Naive thymus-derived CD4-positive, alpha-beta T cell (primary cell): ENCODE data around the gene WNT10A. TPM values are rescaled to one million over a fixed set of nuclear protein-coding genes. Genes with fewer than 3 reads are reported as not detected.

Source experiments
- ATAC-seq: fragments of 150-1000 bp; cut with Tn5 transposase; 2 replicates; pipeline ENCODE4 v1.10.0; 2021; ENCODE audit warnings: mild to moderate bottlenecking, moderate library complexity
- CTCF ChIA-PET: fragments of 350-600 bp; sonication (Branson Sonifier 250); formaldehyde crosslinking; loops from one replicate; lab custom pipeline; 2021; ENCODE audit warnings: antibody characterized with exemption; lab: Charles Lee
- POLR2A ChIA-PET: fragments of 350-600 bp; sonication (Branson Sonifier 250); formaldehyde crosslinking; loops from one replicate; lab custom pipeline; 2021; ENCODE audit warnings: antibody characterized with exemption, inconsistent platforms; lab: Charles Lee
- DNase-seq, 9 donors: peaks; one replicate each; pipeline versions ENCODE4 v3.0.0 to v3.0.0-alpha.2; 2020 to 2022; ENCODE audit warnings: mixed read lengths in 1 of 9
- H3K27ac ChIP-seq: one replicate; pipeline ENCODE4 v1.7.0; 2013; ENCODE audit warnings: mild to moderate bottlenecking, low read depth, low read length, moderate library complexity
- H3K27me3 ChIP-seq, 2 donors: one replicate each; pipeline ENCODE4 v1.7.0; 2013; ENCODE audit warnings: low read length in 2 of 2, mild to moderate bottlenecking in 2 of 2, moderate library complexity in 2 of 2; ENCODE audit not compliant: control insufficient read depth in 2 of 2, insufficient read depth in 2 of 2
- H3K36me3 ChIP-seq, 3 experiments: 1 replicate in 2 of 3; 2 replicates in 1 of 3; pipeline ENCODE4 v1.7.0; 2013; ENCODE audit warnings: low read length in 3 of 3, mild to moderate bottlenecking in 3 of 3, moderate library complexity in 1 of 3; ENCODE audit not compliant: insufficient read depth in 3 of 3, control insufficient read depth in 2 of 3
- H3K4me1 ChIP-seq, 2 donors: one replicate each; pipeline ENCODE4 v1.7.0; 2013; ENCODE audit warnings: low read length in 2 of 2, mild to moderate bottlenecking in 2 of 2, moderate library complexity in 1 of 2; ENCODE audit not compliant: control insufficient read depth in 2 of 2, insufficient read depth in 2 of 2
- H3K4me3 ChIP-seq: 2 replicates; pipeline ENCODE4 v1.7.0; 2013; ENCODE audit warnings: mild to moderate bottlenecking, low read length
- H3K9me3 ChIP-seq, 3 experiments: 1 replicate in 2 of 3; 2 replicates in 1 of 3; pipeline ENCODE4 v1.7.0; 2013; ENCODE audit warnings: low read length in 3 of 3; ENCODE audit not compliant: control insufficient read depth in 2 of 3
- H3K27ac Mint-ChIP-seq, 9 donors: one replicate each; pipeline ENCODE4 v1.8.0; 2020 to 2022; ENCODE audit warnings: mixed read lengths in 9 of 9, mild to moderate bottlenecking in 8 of 9, moderate library complexity in 5 of 9, inconsistent platforms in 2 of 9
- H3K27me3 Mint-ChIP-seq, 5 donors: one replicate each; pipeline ENCODE4 v1.8.0; 2021 to 2022; ENCODE audit warnings: mixed read lengths in 5 of 5, mild to moderate bottlenecking in 1 of 5
- H3K36me3 Mint-ChIP-seq, 5 donors: one replicate each; pipeline ENCODE4 v1.8.0; 2020 to 2022; ENCODE audit warnings: mixed read lengths in 5 of 5, mild to moderate bottlenecking in 3 of 5, inconsistent platforms in 1 of 5
- H3K4me1 Mint-ChIP-seq, 7 donors: one replicate each; pipeline ENCODE4 v1.8.0; 2020 to 2022; ENCODE audit warnings: mixed read lengths in 7 of 7, mild to moderate bottlenecking in 3 of 7, inconsistent platforms in 1 of 7
- H3K4me3 Mint-ChIP-seq, 10 donors: one replicate each; pipeline ENCODE4 v1.8.0; 2020 to 2022; ENCODE audit warnings: mild to moderate bottlenecking in 10 of 10, mixed read lengths in 10 of 10, moderate library complexity in 6 of 10, inconsistent platforms in 2 of 10
- H3K9me3 Mint-ChIP-seq, 11 donors: one replicate each; pipeline ENCODE4 v1.8.0; 2020 to 2022; ENCODE audit warnings: mixed read lengths in 11 of 11, mild to moderate bottlenecking in 4 of 11, inconsistent platforms in 1 of 11, moderate library complexity in 1 of 11
- intact Hi-C, 2 donors: fragments of 100-400 bp; cut with micrococcal nuclease; formaldehyde crosslinking; loops; one replicate each; pipeline ENCODE4 v1.15.1; 2023
- polyA plus RNA-seq, 2 donors: library from polyadenylated mRNA; unstranded; fragments of 300-500 nt; fragmentation: Illumina TruSeq; gene quantifications; one replicate each; pipeline ENCODE4 v1.2.3, GENCODE V29; 2021
- total RNA-seq, 6 experiments: library from RNA in 5 of 6; stranded (reverse) in 5 of 6; gene quantifications; 1 replicate in 5 of 6; 2 replicates in 1 of 6; pipeline ENCODE4 v1.2.3 and lab custom pipeline; 2021 to 2026

WNT10A gene
- total and polyA plus RNA-seq, 7 experiments from 2014 or later, result 0.19 to 4.2 (median 2.8) TPM

DNA sequence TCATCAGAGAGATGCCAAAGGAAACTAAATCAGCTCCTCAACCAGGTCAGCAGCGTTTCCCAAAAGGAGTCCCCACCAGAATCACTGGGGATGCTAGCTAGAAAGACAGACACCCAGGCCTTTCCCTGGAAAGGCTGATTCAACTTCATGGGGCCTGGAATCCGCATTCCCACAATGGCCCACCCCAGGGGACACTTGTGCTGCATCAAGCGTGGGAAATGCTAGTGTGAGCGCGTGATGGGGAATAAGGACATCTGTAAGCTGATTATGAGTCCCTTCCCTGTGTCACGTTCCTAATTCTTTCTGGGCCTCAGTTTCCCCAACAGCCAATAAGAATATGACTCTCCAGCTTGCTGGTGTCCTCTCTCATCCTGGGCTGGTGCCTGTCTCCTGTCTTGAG is 2.2 kb upstream of the WNT10A start:
- Histone ChIP-seq H3K27me3 (peaks cover 8 to 11% of the 10 kb centered on the region in 2 donors), H3K4me3 (no peak overlapping the region), H3K36me3 (no peaks in the 10 kb centered on the region), H3K9me3 (no peaks in the 10 kb centered on the region), H3K4me1 (peaks cover 30 to 41% of the 10 kb centered on the region in 2 donors), H3K27ac (no peak overlapping the region)
- Mint-ChIP-seq H3K4me1 (peaks cover 19 to 54% (median 42%) of the 10 kb centered on the region in 7 donors), H3K4me3 (peak overlapping the region in 2 of 10 donors; percentile 2 to 38), H3K27ac (peak overlapping the region in 2 of 9 donors; percentile 31 to 62), H3K36me3 (no peaks in the 10 kb centered on the region), H3K27me3 (peaks cover 6 to 77% (median 18%) of the 10 kb centered on the region in 5 donors), H3K9me3 (no peaks in the 10 kb centered on the region)
- DNase-seq (no peak), ATAC-seq (no peak)
- intact Hi-C loops, result loop anchor here (5.0 kb wide), 4 partner anchors 34 to 399 kb away; partner anchors contain the start of gene DNAJB2 (in 1 of the 2)
- ChIA-PET POLR2A (interaction anchor here (13.5 kb wide), 1 partner anchor 15 kb away, joined by 305 read pairs; no protein-coding TSS in a partner anchor), CTCF (interaction anchor here (19.9 kb wide), 1 partner anchor 19 kb away, joined by 627 read pairs; no protein-coding TSS in a partner anchor)

DNA sequence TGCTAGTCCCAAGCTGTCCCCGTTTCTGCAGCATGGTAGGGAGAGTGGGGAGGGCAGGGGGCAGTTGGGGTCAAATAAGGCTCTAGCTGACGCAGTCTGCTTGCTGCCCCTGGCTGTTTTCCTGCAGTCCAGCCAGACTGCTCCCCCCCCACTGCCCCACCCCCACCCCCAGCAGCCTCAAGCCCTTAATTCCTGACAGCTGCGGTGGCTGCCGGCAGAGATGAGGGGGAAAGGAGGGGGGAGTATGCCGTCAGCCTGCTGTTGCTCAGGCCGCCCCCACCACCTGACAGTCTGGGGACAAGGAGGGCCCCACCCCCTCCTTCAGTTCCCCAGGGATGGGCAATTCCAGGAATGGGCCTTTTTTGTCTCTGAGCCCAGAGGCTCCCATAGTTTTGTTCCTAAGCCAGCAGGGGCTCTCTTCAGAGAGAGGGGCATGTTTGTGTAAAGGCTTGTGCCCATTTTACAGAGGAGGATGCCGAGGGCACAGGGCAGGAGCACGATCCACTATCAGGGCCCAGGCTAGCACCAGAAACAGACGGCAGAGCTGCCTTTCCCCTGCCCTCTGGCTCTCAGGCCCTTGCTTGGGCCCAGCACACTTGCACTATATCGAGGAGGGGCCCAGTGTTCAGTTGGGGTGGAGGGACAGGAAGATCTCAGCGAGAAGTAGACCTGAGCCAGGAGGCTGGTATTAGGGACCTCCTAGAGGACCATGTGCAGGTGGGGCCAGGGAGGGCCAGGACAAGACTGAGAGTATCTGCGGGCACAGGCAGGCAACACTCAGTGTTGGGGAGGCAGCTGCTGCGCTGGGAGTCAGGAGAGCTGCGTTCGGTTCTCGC is 1.5 kb upstream of the WNT10A start:
- Histone ChIP-seq H3K27ac (peak overlapping the region; percentile 81), H3K36me3 (no peaks in the 10 kb centered on the region), H3K4me1 (peaks cover 30 to 41% of the 10 kb centered on the region in 2 donors), H3K27me3 (peaks cover 6 to 8% of the 10 kb centered on the region in 2 donors), H3K4me3 (peak overlapping the region; percentile 53), H3K9me3 (no peaks in the 10 kb centered on the region)
- POLR2A ChIA-PET, result interaction anchor here (1.4 to 13.5 kb wide), 2 partner anchors 14 to 208 kb away, joined by 3 to 305 read pairs; partner anchors contain the start of genes RNF25 and STK36
- peak overlapping the region in 8 of 9 donors; percentile 73 to 95 (median 85) for H3K27ac Mint-ChIP-seq
- intact Hi-C loops, result loop anchor here (5.0 kb wide), 4 partner anchors 33 to 398 kb away; partner anchors contain the start of gene DNAJB2 (in 1 of the 2)
- DNase-seq, result no peak
- ATAC-seq, result no peak
- H3K4me3 Mint-ChIP-seq, result peak overlapping the region; percentile 17 to 93 (median 88)
- peaks cover 19 to 56% (median 42%) of the 10 kb centered on the region in 7 donors for H3K4me1 Mint-ChIP-seq
- peaks cover 5 to 78% (median 16%) of the 10 kb centered on the region in 5 donors for H3K27me3 Mint-ChIP-seq
- H3K9me3 Mint-ChIP-seq, result no peaks in the 10 kb centered on the region
- no peaks in the 10 kb centered on the region for H3K36me3 Mint-ChIP-seq
- CTCF ChIA-PET, result interaction anchor here (0.6 to 19.9 kb wide), 2 partner anchors 19 to 67 kb away, joined by 5 to 627 read pairs; no protein-coding TSS in a partner anchor

DNA sequence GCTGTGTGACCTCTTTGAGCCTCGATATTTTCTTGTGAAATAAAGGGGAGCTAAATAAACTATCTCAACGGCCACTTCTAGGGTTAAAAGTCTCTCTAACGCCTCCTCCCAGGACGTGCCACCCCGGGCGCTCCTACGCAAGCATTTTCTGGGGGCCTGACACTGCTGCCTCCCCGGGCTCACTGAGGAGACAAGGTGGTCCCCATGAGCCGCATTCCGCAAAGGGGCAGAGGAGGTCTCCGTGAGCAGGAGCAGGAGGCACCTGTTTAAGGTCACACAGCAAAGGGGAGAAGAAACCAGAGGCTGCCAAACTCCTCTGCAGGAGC is 913 bp upstream of the WNT10A start:
- H3K27me3 Mint-ChIP-seq, result peaks cover 0 to 78% (median 10%) of the 10 kb centered on the region in 5 donors
- H3K27me3 ChIP-seq, result peaks cover 3% of the 10 kb centered on the region in 2 donors

DNA sequence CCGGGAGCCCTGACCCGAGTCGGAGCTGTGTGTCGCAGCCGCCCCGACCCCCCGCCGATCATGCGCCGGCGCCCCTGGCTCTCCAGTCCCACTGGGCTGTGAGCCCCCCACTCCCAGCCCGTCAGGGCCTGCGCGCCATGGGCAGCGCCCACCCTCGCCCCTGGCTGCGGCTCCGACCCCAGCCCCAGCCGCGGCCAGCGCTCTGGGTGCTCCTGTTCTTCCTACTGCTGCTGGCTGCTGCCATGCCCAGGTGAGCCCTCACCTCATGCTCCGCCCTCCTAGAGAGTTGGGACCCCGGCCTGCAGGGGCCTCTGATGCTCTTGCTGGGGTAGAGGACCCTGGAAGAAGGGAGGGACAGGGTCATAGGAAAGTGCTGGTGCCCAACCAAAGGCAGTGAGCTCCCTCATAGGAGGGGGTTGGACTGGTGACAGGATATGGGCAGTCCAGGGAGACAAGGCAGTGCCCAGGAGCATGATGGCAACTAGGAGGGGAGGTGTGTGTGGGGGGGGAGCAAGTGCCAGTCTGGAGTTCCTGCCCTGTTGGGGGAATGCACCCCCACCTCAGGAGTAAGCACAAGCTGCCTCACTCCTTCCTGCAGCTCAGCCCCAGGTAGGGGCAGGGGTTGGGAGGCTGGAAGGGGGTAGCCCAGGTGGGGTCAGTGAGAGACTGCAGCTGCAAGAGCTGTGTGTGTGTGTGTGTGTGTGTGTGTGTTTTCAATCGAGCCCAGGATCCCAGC is 375 bp downstream of the WNT10A start:
- H3K27me3 ChIP-seq, result peaks cover 0 to 3% of the 10 kb centered on the region in 2 donors
- H3K4me1 ChIP-seq, result peaks cover 30 to 41% of the 10 kb centered on the region in 2 donors
- H3K27ac Mint-ChIP-seq, result peak overlapping the region in 7 of 9 donors; percentile 3 to 90 (median 51)
- no peak for ATAC-seq
- peaks cover 0 to 79% (median 7%) of the 10 kb centered on the region in 5 donors for H3K27me3 Mint-ChIP-seq
- H3K4me1 Mint-ChIP-seq, result peaks cover 19 to 64% (median 50%) of the 10 kb centered on the region in 7 donors
- intact Hi-C loops, result loop anchor here in 1 of 2 donors (1.0 to 5.0 kb wide), 7 partner anchors 11 to 716 kb away; partner anchors contain the start of genes ARPC2, STK11IP and ZFAND2B
- ChIA-PET POLR2A (interaction anchor here (0.9 to 13.5 kb wide), 3 partner anchors 9 to 370 kb away, joined by 3 to 305 read pairs (median 4); no protein-coding TSS in a partner anchor), CTCF (interaction anchor here (0.8 to 19.9 kb wide), 3 partner anchors 7 to 114 kb away, joined by 3 to 627 read pairs (median 5); no protein-coding TSS in a partner anchor)
- DNase-seq, result no peak
- peak overlapping the region; percentile 81 for H3K27ac ChIP-seq
- peak overlapping the region; percentile 53 for H3K4me3 ChIP-seq
- H3K36me3 ChIP-seq, result no peaks in the 10 kb centered on the region
- peak overlapping the region; percentile 4 to 87 (median 80) for H3K4me3 Mint-ChIP-seq
- H3K9me3 Mint-ChIP-seq, result no peaks in the 10 kb centered on the region
- H3K36me3 Mint-ChIP-seq, result no peaks in the 10 kb centered on the region
- H3K9me3 ChIP-seq, result no peaks in the 10 kb centered on the region

More for the DNA sequence above, 913 bp upstream of the WNT10A start:
- ATAC-seq (no peak), DNase-seq (no peak)
- H3K4me3 ChIP-seq, result peak overlapping the region; percentile 53
- H3K36me3 Mint-ChIP-seq, result no peaks in the 10 kb centered on the region
- H3K4me1 ChIP-seq, result peaks cover 30 to 41% of the 10 kb centered on the region in 2 donors
- peak overlapping the region; percentile 78 to 93 (median 88) for H3K4me3 Mint-ChIP-seq
- H3K27ac ChIP-seq, result peak overlapping the region; percentile 81
- CTCF ChIA-PET, result interaction anchor here (0.6 to 19.9 kb wide), 2 partner anchors 18 to 67 kb away, joined by 5 to 627 read pairs; no protein-coding TSS in a partner anchor
- no peaks in the 10 kb centered on the region for H3K36me3 ChIP-seq
- no peaks in the 10 kb centered on the region for H3K9me3 Mint-ChIP-seq
- POLR2A ChIA-PET, result interaction anchor here (0.9 to 13.5 kb wide), 3 partner anchors 7 to 208 kb away, joined by 3 to 305 read pairs (median 4); partner anchors contain the start of genes RNF25 and STK36
- intact Hi-C loops, result loop anchor here (1.0 to 5.0 kb wide), 11 partner anchors 13 to 718 kb away; partner anchors contain the start of genes ARPC2 (in 1 of the 2), DNAJB2 (in 1 of the 2), STK11IP (in 1 of the 2) and ZFAND2B (in 1 of the 2)
- peaks cover 19 to 58% (median 45%) of the 10 kb centered on the region in 7 donors for H3K4me1 Mint-ChIP-seq
- no peaks in the 10 kb centered on the region for H3K9me3 ChIP-seq
- H3K27ac Mint-ChIP-seq, result peak overlapping the region; percentile 39 to 95 (median 85)

- Mint-ChIP-seq H3K27ac (peak overlapping the region in 6 of 9 donors; percentile 1 to 90 (median 26)), H3K9me3 (no peaks in the 10 kb centered on the region), H3K27me3 (peaks cover 0 to 80% (median 0%) of the 10 kb centered on the region in 5 donors), H3K4me1 (peaks cover 16 to 58% (median 46%) of the 10 kb centered on the region in 7 donors), H3K36me3 (no peaks in the 10 kb centered on the region), H3K4me3 (peak overlapping the region in 9 of 10 donors; percentile 4 to 85 (median 75))
- intact Hi-C loops, result loop anchor here in 1 of 2 donors (2.0 to 5.0 kb wide), 3 partner anchors 659 to 715 kb away; partner anchors contain the start of genes ARPC2 and STK11IP
- CTCF ChIA-PET, result interaction anchor here (0.8 to 19.9 kb wide), 3 partner anchors 8 to 113 kb away, joined by 3 to 627 read pairs (median 5); no protein-coding TSS in a partner anchor
- no peaks in the 10 kb centered on the region for H3K9me3 ChIP-seq
- POLR2A ChIA-PET, result interaction anchor here (13.5 kb wide), 1 partner anchor 11 kb away, joined by 305 read pairs; no protein-coding TSS in a partner anchor
- H3K4me3 ChIP-seq, result no peak overlapping the region
- DNase-seq, result no peak
- no peaks in the 10 kb centered on the region for H3K27me3 ChIP-seq
- peak overlapping the region; percentile 16 for H3K27ac ChIP-seq
- ATAC-seq, result no peak
- peaks cover 26 to 36% of the 10 kb centered on the region in 2 donors for H3K4me1 ChIP-seq
- H3K36me3 ChIP-seq, result no peaks in the 10 kb centered on the region
Measured at GRCh38 chr2:218881744-218882460, 1.2 kb downstream of the WNT10A start.
